LNCaP clone FGC (cell line): Measurements from ENCODE around the gene CRADD.

Experiments
- DNase-seq: peaks from one replicate; pipeline ENCODE4 v3.0.0-alpha.2; 2011; ENCODE audit warnings: low read depth
- H3K4me3 ChIP-seq: 2 replicates; pipeline ENCODE4 v1.5.1; 2011; ENCODE audit warnings: mild to moderate bottlenecking, low read depth, low read length, control low read depth
- CTCF ChIP-seq: IDR thresholded peaks from 2 replicates; pipeline ENCODE4 v1.5.1; 2012; ENCODE audit warnings: mild to moderate bottlenecking; ENCODE audit not compliant: control insufficient read depth, insufficient read depth; ENCODE audit errors: extremely low read depth

The CRADD gene

DNA sequence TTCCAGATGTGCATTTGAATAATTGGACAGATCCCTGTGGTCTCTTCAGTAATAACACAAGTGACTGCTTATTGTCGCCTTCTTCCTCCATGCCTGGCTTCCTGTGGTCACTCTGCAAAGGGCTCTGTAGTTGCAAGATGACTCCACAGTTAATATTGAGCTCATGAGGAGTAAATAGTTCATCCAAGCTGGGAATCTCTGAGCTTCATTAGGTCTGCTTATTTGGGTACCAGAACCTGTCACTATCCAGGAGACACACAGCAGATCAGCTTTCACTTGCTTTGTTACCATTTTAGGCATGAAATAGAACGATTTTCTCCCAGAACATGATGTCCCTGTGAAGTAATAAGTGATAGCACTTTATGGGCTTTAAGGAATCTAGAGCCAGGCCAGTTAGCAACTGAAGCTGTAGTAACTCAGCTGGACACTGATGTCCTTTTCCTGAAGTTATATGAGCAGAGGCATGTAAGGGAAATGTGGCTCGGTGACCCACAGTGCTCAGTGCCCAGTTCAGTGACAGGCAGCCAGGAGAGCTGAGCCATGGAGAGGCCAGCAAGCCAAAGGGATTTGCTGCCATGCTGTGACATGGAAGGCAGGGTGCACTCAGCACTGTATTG is 50.1 kb downstream of the CRADD start:
- DNase-seq: no peak
- H3K4me3 ChIP-seq: no peak overlapping the region
- TF ChIP-seq CTCF: no peak

DNA sequence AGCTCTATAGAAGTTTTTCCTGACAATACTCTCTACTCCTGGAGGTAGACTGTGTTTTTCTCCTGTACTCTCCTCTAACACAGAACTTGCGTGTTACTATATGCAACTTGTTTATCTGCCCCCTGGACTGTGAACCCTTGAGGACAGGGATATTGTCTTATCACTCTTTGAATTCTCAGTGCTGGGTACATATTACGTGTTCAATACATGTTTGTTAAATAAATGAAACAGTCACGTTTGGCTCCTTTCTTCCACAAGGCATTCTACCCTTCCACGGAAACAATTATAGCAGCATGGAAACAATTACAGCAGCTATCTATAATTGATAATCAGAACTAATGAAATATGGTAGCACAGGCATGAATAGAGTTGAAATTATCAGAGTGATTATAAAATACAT is 50.7 kb downstream of the CRADD start:
- no peak for TF ChIP-seq CTCF
- no peak for DNase-seq
- H3K4me3 ChIP-seq: no peak overlapping the region

- no peak for DNase-seq
- TF ChIP-seq CTCF: no peak
- no peak overlapping the region for H3K4me3 ChIP-seq
These were observed 52.8 kb downstream of the CRADD start for GRCh38 chr12:93729934-93730333.

- DNase-seq: no peak
- H3K4me3 ChIP-seq: no peak overlapping the region
- TF ChIP-seq CTCF: no peak
These were observed 56.2 kb downstream of the CRADD start for GRCh38 chr12:93733358-93733757.

GRCh38 chr12:93733928-93734327 is 56.8 kb downstream of the CRADD start:
- no peak for DNase-seq
- TF ChIP-seq CTCF: no peak
- H3K4me3 ChIP-seq: no peak overlapping the region

- TF ChIP-seq CTCF: no peak
- no peak overlapping the region for H3K4me3 ChIP-seq
- no peak for DNase-seq
These were observed 57.6 kb downstream of the CRADD start for GRCh38 chr12:93734784-93735183.

DNA sequence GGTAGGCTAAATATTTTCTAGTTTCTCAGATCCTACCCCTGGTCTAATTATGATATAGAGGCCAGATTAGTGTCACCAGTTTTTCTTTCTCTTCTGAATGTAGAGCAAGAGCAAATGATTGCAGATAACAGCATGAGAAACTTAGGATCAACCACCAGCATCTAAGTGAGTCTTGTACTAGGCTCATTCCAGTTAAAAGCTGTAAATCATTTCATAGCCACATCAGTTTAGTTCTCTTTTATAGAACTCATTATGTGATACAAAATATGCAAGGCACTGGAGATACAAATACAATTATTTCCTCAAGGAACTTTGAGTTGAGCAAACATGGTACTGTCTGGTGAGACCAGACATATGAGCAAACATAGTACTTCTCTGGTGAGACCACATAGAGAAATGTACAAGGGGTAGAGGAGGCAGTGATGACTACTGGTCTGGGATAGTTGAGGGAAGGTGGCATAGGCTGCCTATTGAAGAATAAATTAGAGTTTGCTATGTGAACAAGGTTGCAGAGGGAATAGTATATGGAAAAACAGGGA is 59.5 kb downstream of the CRADD start:
- no peak for DNase-seq
- no peak overlapping the region for H3K4me3 ChIP-seq
- TF ChIP-seq CTCF: no peak
